GM10248 (cell line): ENCODE measurements around the gene NHS.

ENCODE experiments used
- CTCF ChIA-PET: fragments of 300-600 bp; sonication (Branson Sonifier 250); formaldehyde crosslinking; extraction: SDS; loops from one replicate; lab custom pipeline; 2021; ENCODE audit warnings: antibody characterized with exemption; lab: Yijun Ruan, JAX
- POLR2A ChIA-PET: fragments of 350-650 bp; sonication (Branson Sonifier 250); formaldehyde crosslinking; extraction: SDS; loops from one replicate; lab custom pipeline; 2020; ENCODE audit warnings: antibody characterized with exemption; lab: Yijun Ruan, JAX
- DNase-seq: peaks from one replicate; pipeline ENCODE4 v3.0.0; 2012; ENCODE audit errors: extremely low spot score
- CTCF ChIP-seq: IDR thresholded peaks from 2 replicates; pipeline ENCODE4 v1.5.1; 2012; ENCODE audit warnings: mild to moderate bottlenecking, low read depth; ENCODE audit errors: extremely low read depth, missing control alignments, control extremely low read depth

The NHS gene

GRCh38 chrX:17741123-17741511 lies 366.1 kb downstream of the NHS start:
- CTCF ChIA-PET: no interaction called here
- no peak for TF ChIP-seq CTCF
- no peak for DNase-seq
- POLR2A ChIA-PET: no interaction called here

- ChIA-PET POLR2A (no interaction called here), CTCF (no interaction called here)
- TF ChIP-seq CTCF: no peak
- no peak for DNase-seq
These were observed 368.9 kb downstream of the NHS start for GRCh38 chrX:17743913-17744312.

- ChIA-PET CTCF (no interaction called here), POLR2A (no interaction called here)
- no peak for TF ChIP-seq CTCF
- no peak for DNase-seq
These were observed 370.0 kb downstream of the NHS start for GRCh38 chrX:17744896-17745523.

GRCh38 chrX:17747692-17748091 lies 372.7 kb downstream of the NHS start:
- TF ChIP-seq CTCF: no peak
- ChIA-PET CTCF (no interaction called here), POLR2A (no interaction called here)
- DNase-seq: no peak

GRCh38 chrX:17748684-17749083 lies 373.7 kb downstream of the NHS start:
- ChIA-PET POLR2A (no interaction called here), CTCF (no interaction called here)
- no peak for TF ChIP-seq CTCF
- DNase-seq: no peak

- no peak for DNase-seq
- CTCF ChIA-PET: no interaction called here
These were observed 375.4 kb downstream of the NHS start for GRCh38 chrX:17750436-17750835.

More at GRCh38 chrX:17750436-17750835, 375.4 kb downstream of the NHS start:
- no peak for TF ChIP-seq CTCF
- POLR2A ChIA-PET: no interaction called here
